A673 (cell line): Measurements from ENCODE around the gene NDUFS3. TPM values are rescaled to one million over a fixed set of nuclear protein-coding genes. Genes with fewer than 3 reads are reported as not detected.

Experiments
- BruUV-seq: library from RNA; stranded (reverse); fragments of 400-500 nt; replicated peaks from 2 replicates; lab custom pipeline; 2021; lab: Mats Ljungman, UMichigan
- CTCF ChIA-PET: fragments of 300-600 bp; sonication (Branson Sonifier 250); formaldehyde crosslinking; loops from one replicate; lab custom pipeline; 2022; ENCODE audit warnings: antibody characterized with exemption; lab: Charles Lee
- POLR2A ChIA-PET: fragments of 300-600 bp; sonication (Branson Sonifier 250); formaldehyde crosslinking; loops from one replicate; lab custom pipeline; 2022; ENCODE audit warnings: antibody characterized with exemption; ENCODE audit not compliant: low non-redundant PET; lab: Charles Lee
- DNase-seq: peaks from one replicate; pipeline ENCODE4 v3.0.0-alpha.2; 2015; ENCODE audit warnings: low spot score
- H3K27ac ChIP-seq: fragments of 200-600 bp; sonication (generic); 2 replicates; pipeline ENCODE4 v1.5.1; 2016; ENCODE audit warnings: mixed run types, low read depth, mild to moderate bottlenecking, mixed read lengths, antibody characterized with exemption, low read length; ENCODE audit not compliant: poor library complexity, severe bottlenecking
- H3K27me3 ChIP-seq: fragments of 200-600 bp; sonication (generic); replicated peaks from 2 replicates; pipeline ENCODE4 v1.6.1; 2017; ENCODE audit warnings: mixed run types, low read depth, mild to moderate bottlenecking, mixed read lengths, antibody characterized with exemption, low read length; ENCODE audit not compliant: insufficient read depth, poor library complexity
- H3K36me3 ChIP-seq: fragments of 200-600 bp; sonication (generic); 2 replicates; pipeline ENCODE4 v1.6.1; 2016; ENCODE audit warnings: mixed run types, mild to moderate bottlenecking, mixed read lengths, antibody characterized with exemption, low read length; ENCODE audit not compliant: insufficient read depth, poor library complexity, severe bottlenecking
- H3K4me1 ChIP-seq: fragments of 200-600 bp; sonication (generic); 2 replicates; pipeline ENCODE4 v1.6.1; 2017; ENCODE audit warnings: mixed run types, mild to moderate bottlenecking, mixed read lengths, antibody characterized with exemption, low read length; ENCODE audit not compliant: insufficient read depth, poor library complexity, severe bottlenecking
- H3K4me3 ChIP-seq: fragments of 200-600 bp; sonication (generic); 2 replicates; pipeline ENCODE4 v1.5.1; 2016; ENCODE audit warnings: low read depth, mixed run types, mild to moderate bottlenecking, mixed read lengths, low read length; ENCODE audit not compliant: poor library complexity, severe bottlenecking
- H3K9me3 ChIP-seq: fragments of 200-600 bp; sonication (generic); 2 replicates; pipeline ENCODE4 v1.6.1; 2016; ENCODE audit warnings: mixed run types, low read depth, mild to moderate bottlenecking, mixed read lengths, antibody characterized with exemption, low read length; ENCODE audit not compliant: poor library complexity, severe bottlenecking
- CTCF ChIP-seq: fragments of 300-800, 200-600 bp; sonication (generic); conservative IDR thresholded peaks from 2 replicates; pipeline ENCODE4 v1.5.1; 2017; ENCODE audit warnings: low read depth, mild to moderate bottlenecking, antibody characterized with exemption, low read length, moderate library complexity, mixed read lengths
- EZH2 ChIP-seq: fragments of 200-600 bp; sonication (generic); IDR thresholded peaks from 2 replicates; pipeline ENCODE4 v1.6.1; 2017; ENCODE audit warnings: borderline replicate concordance, low read depth, mild to moderate bottlenecking, mixed read lengths, antibody characterized with exemption, low read length; ENCODE audit not compliant: poor library complexity, severe bottlenecking
- intact Hi-C: fragments of 100-400 bp; cut with micrococcal nuclease; formaldehyde crosslinking; loops from one replicate; pipeline ENCODE4 v1.10.0; 2022; ENCODE audit not compliant: unreplicated experiment
- total RNA-seq: library from RNA; stranded (reverse); gene quantifications from 2 replicates; pipeline ENCODE4 v1.2.3, GENCODE V29; 2021

Gene NDUFS3
- total RNA-seq, 1 experiment from 2014 or later: 444 TPM

DNA sequence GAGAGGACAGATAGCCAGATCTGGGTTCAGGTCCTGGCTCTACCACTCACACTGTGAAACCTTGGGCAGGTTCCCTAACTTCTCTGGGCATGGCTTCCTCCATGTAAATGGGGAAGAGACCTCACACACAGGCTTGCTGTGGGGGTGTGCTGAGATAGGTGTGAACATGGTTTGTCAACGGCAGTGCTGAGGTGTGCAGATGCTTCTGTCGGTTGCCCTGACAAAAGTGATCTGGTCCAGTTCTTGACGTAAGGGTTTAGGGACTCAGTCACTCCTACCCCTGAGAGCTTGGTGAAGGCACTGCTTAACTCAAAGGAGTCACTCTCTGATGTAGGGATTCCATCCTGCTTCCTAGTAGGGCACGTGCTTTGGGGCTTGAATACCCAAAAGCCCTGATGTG is 13.4 kb downstream of the NDUFS3 start:
- no peaks in the 10 kb centered on the region for H3K4me1 ChIP-seq
- peaks cover 32% of the 10 kb centered on the region for H3K27me3 ChIP-seq
- H3K9me3 ChIP-seq: no peaks in the 10 kb centered on the region
- TF ChIP-seq CTCF (no peak), EZH2 (no peak)
- intact Hi-C loops: no loop called here
- no TSS peak for BruUV-seq
- POLR2A ChIA-PET: no interaction called here
- no peak for DNase-seq
- CTCF ChIA-PET: interaction anchor here (0.5 to 0.7 kb wide), 2 partner anchors 39 to 66 kb away, joined by 3 to 5 read pairs; no protein-coding TSS in a partner anchor
- no peak overlapping the region for H3K27ac ChIP-seq
- no peak overlapping the region for H3K4me3 ChIP-seq
- no peaks in the 10 kb centered on the region for H3K36me3 ChIP-seq

DNA sequence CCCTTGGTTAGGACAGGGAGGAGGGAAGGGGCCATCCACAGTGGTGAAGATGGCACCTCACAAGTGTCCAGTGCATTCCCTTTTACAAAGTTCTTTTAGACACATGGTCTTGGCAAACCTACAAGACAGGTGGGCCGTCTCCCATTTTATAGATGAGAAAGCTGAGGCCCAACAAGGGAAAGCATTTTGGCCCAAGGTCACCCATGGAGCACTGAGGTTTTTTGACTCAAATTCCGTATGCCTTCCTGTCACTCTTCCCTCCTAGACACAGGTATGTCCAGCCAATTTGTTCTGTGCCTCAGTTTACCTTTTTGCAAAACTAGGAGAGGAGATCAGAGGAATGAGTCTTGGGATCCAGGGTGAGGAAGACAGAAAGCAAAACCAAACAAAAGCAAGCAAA is 14.1 kb downstream of the NDUFS3 start:
- POLR2A ChIA-PET: interaction anchor here (0.7 kb wide), 1 partner anchor 168 kb away, joined by 4 read pairs; no protein-coding TSS in a partner anchor

DNA sequence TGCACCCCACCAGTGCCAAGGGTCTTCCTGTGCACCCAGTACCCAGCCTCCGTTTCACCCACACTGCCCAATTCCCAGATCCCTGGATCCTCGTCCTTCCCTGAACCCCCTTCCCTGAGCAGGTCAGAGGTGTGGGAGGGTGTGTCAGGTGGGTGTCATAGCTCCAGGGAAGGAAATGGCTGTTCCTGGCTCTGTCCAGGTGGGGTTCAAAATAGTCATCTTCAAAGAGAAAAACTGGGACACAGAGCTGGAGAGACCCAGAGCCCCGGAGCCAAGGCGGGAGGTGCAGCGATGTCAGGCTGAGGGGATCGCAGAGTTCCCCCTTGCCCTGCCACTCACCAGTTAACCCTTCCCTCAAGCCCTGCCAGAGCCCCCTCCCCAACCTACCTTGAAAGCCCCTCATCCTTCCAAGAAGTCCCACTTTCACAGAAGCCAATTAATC is 14.6 kb downstream of the NDUFS3 start:
- no peak overlapping the region for H3K27ac ChIP-seq
- no peaks in the 10 kb centered on the region for H3K4me1 ChIP-seq
- DNase-seq: no peak
- CTCF ChIA-PET: no interaction called here
- H3K27me3 ChIP-seq: peaks cover 32% of the 10 kb centered on the region
- no peaks in the 10 kb centered on the region for H3K9me3 ChIP-seq
- no peak for TF ChIP-seq CTCF
- no peak for TF ChIP-seq EZH2
- intact Hi-C loops: no loop called here
- H3K4me3 ChIP-seq: peak overlapping the region; percentile 51
- no peaks in the 10 kb centered on the region for H3K36me3 ChIP-seq
- POLR2A ChIA-PET: interaction anchor here (0.6 to 0.7 kb wide), 2 partner anchors 58 to 169 kb away, joined by 4 to 9 read pairs; no protein-coding TSS in a partner anchor
- BruUV-seq: no TSS peak

More for the DNA sequence above, 14.1 kb downstream of the NDUFS3 start:
- H3K9me3 ChIP-seq: no peaks in the 10 kb centered on the region
- H3K4me3 ChIP-seq: no peak overlapping the region
- TF ChIP-seq EZH2: no peak
- TF ChIP-seq CTCF: no peak
- H3K36me3 ChIP-seq: no peaks in the 10 kb centered on the region
- no peak for DNase-seq
- no TSS peak for BruUV-seq
- H3K27ac ChIP-seq: no peak overlapping the region
- CTCF ChIA-PET: no interaction called here
- intact Hi-C loops: no loop called here
- H3K4me1 ChIP-seq: no peaks in the 10 kb centered on the region
- peaks cover 32% of the 10 kb centered on the region for H3K27me3 ChIP-seq
